UCSD-AML1 (cell line): ENCODE data around the gene CTAG2.
"Not testable (repeated sequence)": the region's sequence is repeated elsewhere in the genome, so short reads cannot be mapped to it uniquely, and the experiment has no call there.

Experiments used
- DNase-seq: peaks from one replicate; lab custom pipeline; 2025; ENCODE audit not compliant: unreplicated experiment; lab: John Stamatoyannopoulos, UW

Gene CTAG2

GRCh38 chrX:154648931-154649330 lies 4.4 kb downstream of the CTAG2 start:
- DNase-seq, result no peak

GRCh38 chrX:154645745-154646378 lies 7.5 kb downstream of the CTAG2 start:
- not testable (repeated sequence) for DNase-seq

GRCh38 chrX:154643708-154644107 lies 9.7 kb downstream of the CTAG2 start:
- not testable (repeated sequence) for DNase-seq

GRCh38 chrX:154641740-154642139 lies 11.6 kb downstream of the CTAG2 start:
- not testable (repeated sequence) for DNase-seq

- DNase-seq, result not testable (repeated sequence)
Measured at GRCh38 chrX:154633661-154634060, 19.7 kb downstream of the CTAG2 start.

GRCh38 chrX:154630949-154631348 lies 22.4 kb downstream of the CTAG2 start:
- DNase-seq, result not testable (repeated sequence)

GRCh38 chrX:154628960-154629359 lies 24.4 kb downstream of the CTAG2 start:
- DNase-seq, result not testable (repeated sequence)

- not testable (repeated sequence) for DNase-seq
Measured at GRCh38 chrX:154620767-154621414, 32.5 kb downstream of the CTAG2 start.

GRCh38 chrX:154619182-154619581 lies 34.2 kb downstream of the CTAG2 start, which contains the start of gene CTAG1B:
Gene CTAG1B, minus strand, starts transcription at chrX:154619282. Its CDS starts 64 bp downstream, at chrX:154619218.
- DNase-seq, result not testable (repeated sequence)

- not testable (repeated sequence) for DNase-seq
Measured at GRCh38 chrX:154613586-154613985, 39.8 kb downstream of the CTAG2 start.

- not testable (repeated sequence) for DNase-seq
Measured at GRCh38 chrX:154611146-154611545, 42.2 kb downstream of the CTAG2 start.

- not testable (repeated sequence) for DNase-seq
Measured at GRCh38 chrX:154608823-154609222, 44.6 kb downstream of the CTAG2 start.

GRCh38 chrX:154607976-154608375 lies 45.4 kb downstream of the CTAG2 start:
- not testable (repeated sequence) for DNase-seq

GRCh38 chrX:154607370-154607769 lies 46.0 kb downstream of the CTAG2 start:
- no peak for DNase-seq

GRCh38 chrX:154605566-154605965 lies 47.8 kb downstream of the CTAG2 start:
- no peak for DNase-seq

- no peak for DNase-seq
Measured at GRCh38 chrX:154603438-154604430, 49.6 kb downstream of the CTAG2 start.

GRCh38 chrX:154602766-154603437 lies 50.5 kb downstream of the CTAG2 start:
- no peak for DNase-seq

- no peak for DNase-seq
Measured at GRCh38 chrX:154602226-154602625, 51.2 kb downstream of the CTAG2 start.
